Endothelial cell of umbilical vein (primary cell): Measurements from ENCODE around the gene ATP2C2. TPM values are rescaled to one million over a fixed set of nuclear protein-coding genes. Genes with fewer than 3 reads are reported as not detected.

Experiments
- Bru-seq: library from RNA; stranded (reverse); fragments of 400-500 nt; gene quantifications from one replicate; lab custom pipeline; 2021; lab: Mats Ljungman, UMichigan
- BruChase-seq, 2 experiments: library from RNA; stranded (reverse); fragments of 400-500 nt; gene quantifications; one replicate each; lab custom pipeline; 2021; lab: Mats Ljungman, UMichigan
- BruUV-seq: library from RNA; stranded (reverse); fragments of 400-500 nt; replicated peaks from 2 replicates; lab custom pipeline; 2021; lab: Mats Ljungman, UMichigan
- CTCF ChIA-PET: fragments of 300-600, 350-600 bp; sonication (Branson Sonifier 250); formaldehyde crosslinking; loops from one replicate; lab custom pipeline; 2021; ENCODE audit warnings: antibody characterized with exemption, inconsistent platforms; lab: Charles Lee
- POLR2A ChIA-PET: fragments of 300-600, 350-600 bp; sonication (Branson Sonifier 250); formaldehyde crosslinking; loops from one replicate; lab custom pipeline; 2021; ENCODE audit warnings: antibody characterized with exemption, inconsistent platforms; lab: Charles Lee
- DNase-seq: peaks from one replicate; pipeline ENCODE4 v3.0.0-alpha.2; 2011; ENCODE audit warnings: low read depth, low spot score
- FAIRE-seq: peaks from 2 replicates; lab custom pipeline; 2011; peaks lifted over from hg19 to GRCh38; lab: Jason Lieb, UNC
- H2AFZ ChIP-seq: 2 replicates; pipeline ENCODE4 v1.6.0; 2012; ENCODE audit warnings: low read depth, low read length, control low read depth, inconsistent platforms
- H3K27ac ChIP-seq: 2 replicates; pipeline ENCODE4 v1.5.1; 2011; ENCODE audit warnings: low read depth, mild to moderate bottlenecking, control low read depth, low read length, moderate library complexity; ENCODE audit not compliant: insufficient read depth
- H3K27me3 ChIP-seq, 2 experiments: 2 replicates each; pipeline versions ENCODE4 v1.6.0 to v1.6.1; 2011; ENCODE audit warnings: low read length in 2 of 2, mixed read lengths in 1 of 2; ENCODE audit not compliant: control insufficient read depth in 2 of 2, insufficient read depth in 2 of 2
- H3K36me3 ChIP-seq, 2 experiments: 2 replicates in 1 of 2; 3 replicates in 1 of 2; pipeline ENCODE4 v1.5.1; 2011; ENCODE audit warnings: low read length in 2 of 2, mild to moderate bottlenecking in 1 of 2, moderate library complexity in 1 of 2; ENCODE audit not compliant: control insufficient read depth in 2 of 2, insufficient read depth in 2 of 2; ENCODE audit errors: extremely low read depth in 1 of 2
- H3K4me1 ChIP-seq: 3 replicates; pipeline ENCODE4 v1.5.1; 2011; ENCODE audit warnings: mild to moderate bottlenecking, low read length; ENCODE audit not compliant: control insufficient read depth, insufficient read depth; ENCODE audit errors: extremely low read depth
- H3K4me2 ChIP-seq: 2 replicates; pipeline ENCODE4 v1.6.1; 2011; ENCODE audit warnings: low read length, control low read depth, mixed read lengths; ENCODE audit not compliant: insufficient read depth
- H3K4me3 ChIP-seq, 3 experiments: fragments of 200-600 bp in 1 of 3; sonication (generic), shearing (Covaris generic) in 1 of 3; replicated peaks in 1 of 3; 2 replicates each; pipeline ENCODE4 v1.5.1; 2011 to 2016; ENCODE audit warnings: control low read depth in 3 of 3, low read length in 3 of 3, mild to moderate bottlenecking in 2 of 3, inconsistent platforms in 1 of 3, low read depth in 1 of 3, moderate library complexity in 1 of 3; ENCODE audit not compliant: insufficient read depth in 1 of 3
- H3K79me2 ChIP-seq: 2 replicates; pipeline ENCODE4 v1.6.0; 2012; ENCODE audit warnings: low read length, inconsistent platforms; ENCODE audit not compliant: control insufficient read depth, insufficient read depth
- H3K9ac ChIP-seq: replicated peaks from 2 replicates; pipeline ENCODE3; 2011; ENCODE audit warnings: low read length, control low read depth; ENCODE audit not compliant: insufficient read depth; ENCODE audit errors: extremely low read depth
- H3K9me1 ChIP-seq: replicated peaks from 3 replicates; pipeline ENCODE4 v1.6.0; 2011; ENCODE audit warnings: mild to moderate bottlenecking, low read length; ENCODE audit not compliant: control insufficient read depth, insufficient read depth; ENCODE audit errors: extremely low read depth
- H3K9me3 ChIP-seq: replicated peaks from 2 replicates; pipeline ENCODE4 v1.5.1; 2012; ENCODE audit warnings: low read length, inconsistent platforms; ENCODE audit not compliant: control insufficient read depth, insufficient read depth
- H4K20me1 ChIP-seq: replicated peaks from 2 replicates; pipeline ENCODE3; 2011; ENCODE audit warnings: mild to moderate bottlenecking, low read length; ENCODE audit not compliant: control insufficient read depth, insufficient read depth; ENCODE audit errors: extremely low read depth
- CTCF ChIP-seq, 2 donors: IDR thresholded peaks; 1 replicate in 1 of 2; 2 replicates in 1 of 2; pipeline ENCODE4 v1.5.1; 2011; ENCODE audit warnings: low read length in 2 of 2, mild to moderate bottlenecking in 2 of 2, moderate library complexity in 2 of 2, control low read depth in 1 of 2, inconsistent platforms in 1 of 2, low read depth in 1 of 2; ENCODE audit not compliant: insufficient read depth in 1 of 2; ENCODE audit errors: extremely low read depth in 1 of 2
- EZH2 ChIP-seq: IDR thresholded peaks from 2 replicates; pipeline ENCODE4 v1.6.1; 2012; ENCODE audit warnings: borderline replicate concordance, low read depth, mild to moderate bottlenecking, moderate library complexity, low read length, inconsistent platforms; ENCODE audit not compliant: severe bottlenecking
- FOS ChIP-seq: IDR thresholded peaks from 2 replicates; pipeline ENCODE4 v1.6.1; 2011; ENCODE audit warnings: mild to moderate bottlenecking, low read length, moderate library complexity, borderline replicate concordance; ENCODE audit not compliant: insufficient read depth
- GATA2 ChIP-seq: IDR thresholded peaks from 2 replicates; pipeline ENCODE4 v1.7.0; 2011; ENCODE audit warnings: low read depth, mild to moderate bottlenecking, moderate library complexity, mixed read lengths, low read length; ENCODE audit not compliant: insufficient read length, insufficient read depth
- JUN ChIP-seq: IDR thresholded peaks from 2 replicates; pipeline ENCODE4 v1.6.1; 2011; ENCODE audit warnings: borderline replicate concordance, low read depth; ENCODE audit not compliant: insufficient read length, insufficient read depth
- MAX ChIP-seq: IDR thresholded peaks from 2 replicates; pipeline ENCODE4 v1.6.1; 2011; ENCODE audit not compliant: insufficient read depth, insufficient read length
- MYC ChIP-seq: IDR thresholded peaks from one replicate; pipeline ENCODE4 v1.6.1; 2011; ENCODE audit warnings: mild to moderate bottlenecking, low read depth, low read length
- POLR2A ChIP-seq: IDR thresholded peaks from 2 replicates; pipeline ENCODE4 v1.6.1; 2012; ENCODE audit warnings: low read depth, mild to moderate bottlenecking, control low read depth, low read length
- POLR2AphosphoS5 ChIP-seq: IDR thresholded peaks from 2 replicates; pipeline ENCODE4 v1.6.1; 2012; ENCODE audit warnings: low read depth, mild to moderate bottlenecking, control low read depth, low read length, moderate library complexity; ENCODE audit not compliant: insufficient read depth
- dilution Hi-C: fragments of 300-500 bp; cut with MboI; formaldehyde crosslinking; loops from one replicate; pipeline ENCODE4 v1.15.0; 2019; ENCODE audit warnings: low sequenced_read_pairs; ENCODE audit not compliant: extremely low pct_ligation_motif_present
- intact Hi-C: fragments of 100-400 bp; cut with micrococcal nuclease; formaldehyde crosslinking; loops from one replicate; pipeline ENCODE4 v1.10.0; 2022
- long read RNA-seq: library from polyadenylated mRNA; stranded (forward); transcript quantifications from one replicate; pipeline ENCODE4 v2.0.0, GENCODE V29; 2021
- polyA minus RNA-seq, 3 experiments: library from RNA; depleted of rRNA, polyadenylated mRNA; stranded (reverse); fragments of >200 nt; gene quantifications; 1 replicate in 1 of 3; 2 replicates in 2 of 3; pipeline ENCODE4 v1.2.3, GENCODE V29; 2011
- polyA plus RNA-seq, 4 experiments: library from polyadenylated mRNA; depleted of rRNA in 3 of 4; stranded (reverse) in 3 of 4; unstranded in 1 of 4; fragments of >200 nt; gene quantifications; 2 replicates each; pipeline versions ENCODE4 v1.2.1 to v1.2.3, GENCODE V29; 2011 to 2012; ENCODE audit warnings: missing spikeins in 1 of 4
- total RNA-seq: library from RNA; stranded (reverse); gene quantifications from 2 replicates; pipeline ENCODE4 v1.2.3, GENCODE V29; 2021

Gene ATP2C2
- total RNA-seq (not detected in 2 replicates), polyA plus RNA-seq (not detected in 2 replicates), polyA minus RNA-seq (not detected in 2 replicates), Bru-seq, nascent RNA (percentile 1 among the genes with signal in this experiment), BruChase-seq, experiment 1, labeled RNA remaining after a 6-hour chase (percentile 2 among the genes with signal in this experiment), BruChase-seq, experiment 2, labeled RNA remaining after a 2-hour chase (percentile 4 among the genes with signal in this experiment)
- not detected in 2 replicates for polyA plus RNA-seq (2011; cell fraction: cytosol; rRNA removed)
- polyA plus RNA-seq (2011; cell fraction: nucleus; rRNA removed) = not detected in 2 replicates
- 0.15 TPM in 1 of 2 replicates, not detected in the other for polyA plus RNA-seq (2012)
- not detected for polyA minus RNA-seq (2011; cell fraction: cytosol; rRNA and poly(A)+ RNA removed)
- polyA minus RNA-seq (2011; cell fraction: nucleus; rRNA and poly(A)+ RNA removed) = not detected in 2 replicates
- long read RNA-seq = 0 reads

GRCh38 chr16:84368308-84368996 lies at the start of gene ATP2C2:
Gene ATP2C2 (plus strand): TSS chr16:84368538. CDS start chr16:84368616, 78 bp downstream.
- H2AFZ ChIP-seq = no peak within 1 kb of the TSS
- ChIA-PET POLR2A (no interaction called here), CTCF (no interaction called here)
- H3K27ac ChIP-seq = no peak within 1 kb of the TSS
- peaks cover 33 to 36% of the 10 kb centered on the region in 2 experiments for H3K27me3 ChIP-seq
- no TSS peak for BruUV-seq
- no peaks in the 10 kb centered on the region for H3K9me3 ChIP-seq
- no peak within 1 kb of the TSS for H3K9ac ChIP-seq
- TF ChIP-seq FOS = no peak
- peak; percentile 63 for TF ChIP-seq EZH2
- dilution Hi-C loops = no loop called here
- FAIRE-seq (no peak), DNase-seq (no peak)
- no peaks in the 10 kb centered on the region for H4K20me1 ChIP-seq
- H3K4me3 ChIP-seq = no peak within 1 kb of the TSS
- intact Hi-C loops = no loop called here
- H3K36me3 ChIP-seq = no peaks in the 10 kb centered on the region
- no peaks in the 10 kb centered on the region for H3K4me1 ChIP-seq
- no peaks in the 10 kb centered on the region for H3K79me2 ChIP-seq
- H3K9me1 ChIP-seq = no peaks in the 10 kb centered on the region
- no peak within 1 kb of the TSS for H3K4me2 ChIP-seq

- intact Hi-C loops = no loop called here
- BruUV-seq = no TSS peak
- no peak for DNase-seq
Observed at GRCh38 chr16:84319146-84319760, 49.1 kb upstream of the ATP2C2 start.

More at GRCh38 chr16:84319146-84319760, 49.1 kb upstream of the ATP2C2 start:
- no peaks in the 10 kb centered on the region for H3K4me1 ChIP-seq
- H3K36me3 ChIP-seq = no peaks in the 10 kb centered on the region
- H3K9ac ChIP-seq = no peak overlapping the region
- H2AFZ ChIP-seq = no peak overlapping the region
- ChIA-PET POLR2A (no interaction called here), CTCF (no interaction called here)
- H3K79me2 ChIP-seq = no peaks in the 10 kb centered on the region
- H3K4me2 ChIP-seq = no peak overlapping the region
- H4K20me1 ChIP-seq = no peaks in the 10 kb centered on the region
- no peak overlapping the region for H3K4me3 ChIP-seq
- no peak overlapping the region for H3K27ac ChIP-seq
- H3K27me3 ChIP-seq = peaks cover under 1 to 2% of the 10 kb centered on the region in 2 experiments
- no peaks in the 10 kb centered on the region for H3K9me3 ChIP-seq
- TF ChIP-seq MAX (no peak), EZH2 (no peak), JUN (no peak), FOS (no peak), POLR2AphosphoS5 (no peak), CTCF (IDR thresholded peaks at IDR 0.05; ENCODE audit: extremely low read depth in 1 of 2, insufficient read depth in 1 of 2, low read depth in 1 of 2, low read length in 2 of 2) (no peak), MYC (no peak), POLR2A (no peak), GATA2 (no peak)
- dilution Hi-C loops = no loop called here
- FAIRE-seq = no peak
- H3K9me1 ChIP-seq = no peaks in the 10 kb centered on the region
